ENCODE measurements around the gene SLC17A8. TPM values are rescaled to one million over a fixed set of nuclear protein-coding genes. Genes with fewer than 3 reads are reported as not detected.

SLC17A8 gene
- total and polyA plus RNA-seq, 5 donors from 2014 or later, result not detected

DNA sequence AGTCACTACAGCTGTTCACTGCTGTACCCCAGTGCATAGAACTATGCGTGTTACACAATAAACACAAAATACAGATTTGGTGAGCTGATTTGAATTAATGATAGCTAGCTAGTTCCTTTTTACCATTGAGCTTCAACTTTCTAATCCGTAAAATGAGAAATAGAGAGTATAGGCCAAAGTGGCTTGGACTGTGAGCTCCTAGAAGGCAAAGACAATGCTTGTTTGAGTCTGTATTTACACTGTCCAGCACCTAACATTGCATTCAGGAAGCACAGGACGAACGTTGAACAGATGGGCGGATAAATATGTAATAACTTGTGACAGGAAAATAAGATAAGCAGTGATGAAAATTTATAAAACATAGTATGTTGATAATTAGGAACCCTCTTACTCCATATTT, 31.5 kb downstream of the SLC17A8 start:
- H3K9me3 Mint-ChIP-seq, result no peaks in the 10 kb centered on the region
- no peaks in the 10 kb centered on the region for H3K27me3 ChIP-seq (ENCODE audit: control insufficient read depth, insufficient read depth, low read length)
- DNase-seq, result no peak

GRCh38 chr12:100391856-100392255, 35.0 kb downstream of the SLC17A8 start:
- Histone ChIP-seq H3K4me1 (ENCODE audit: control insufficient read depth, insufficient read depth, low read length, poor library complexity, severe bottlenecking) (no peaks in the 10 kb centered on the region), H3K4me3 (ENCODE audit: low read depth, low read length) (no peak overlapping the region), H3K27ac (ENCODE audit: insufficient read depth, low read length, poor library complexity, severe bottlenecking) (no peak overlapping the region), H3K27me3 (ENCODE audit: control insufficient read depth, insufficient read depth, low read length) (no peaks in the 10 kb centered on the region), H3K9me3 (ENCODE audit: control insufficient read depth in 2 of 2, low read length in 2 of 2) (no peaks in the 10 kb centered on the region), H3K36me3 (ENCODE audit: control insufficient read depth, insufficient read depth, low read length) (no peaks in the 10 kb centered on the region)
- ATAC-seq (ENCODE audit: low read depth in 2 of 2) (no peak), DNase-seq (no peak)
- Mint-ChIP-seq H3K27me3 (peaks cover 5% of the 10 kb centered on the region), H3K4me3 (no peak overlapping the region), H3K36me3 (no peaks in the 10 kb centered on the region), H3K27ac (no peak overlapping the region), H3K4me1 (no peaks in the 10 kb centered on the region), H3K9me3 (no peaks in the 10 kb centered on the region)

More for the DNA sequence above, 31.5 kb downstream of the SLC17A8 start:
- H3K27ac ChIP-seq (ENCODE audit: insufficient read depth, low read length, poor library complexity, severe bottlenecking), result no peak overlapping the region
- no peaks in the 10 kb centered on the region for H3K36me3 ChIP-seq (ENCODE audit: control insufficient read depth, insufficient read depth, low read length)
- no peak overlapping the region for H3K4me3 ChIP-seq (ENCODE audit: low read depth, low read length)
- no peaks in the 10 kb centered on the region for H3K4me1 ChIP-seq (ENCODE audit: control insufficient read depth, insufficient read depth, low read length, poor library complexity, severe bottlenecking)
- no peaks in the 10 kb centered on the region for H3K36me3 Mint-ChIP-seq
- no peaks in the 10 kb centered on the region for H3K4me1 Mint-ChIP-seq
- no peaks in the 10 kb centered on the region for H3K9me3 ChIP-seq (ENCODE audit: control insufficient read depth in 2 of 2, low read length in 2 of 2)
- H3K27ac Mint-ChIP-seq, result no peak overlapping the region
- no peak overlapping the region for H3K4me3 Mint-ChIP-seq
- peaks cover 5% of the 10 kb centered on the region for H3K27me3 Mint-ChIP-seq
- ATAC-seq (ENCODE audit: low read depth in 2 of 2), result no peak

DNA sequence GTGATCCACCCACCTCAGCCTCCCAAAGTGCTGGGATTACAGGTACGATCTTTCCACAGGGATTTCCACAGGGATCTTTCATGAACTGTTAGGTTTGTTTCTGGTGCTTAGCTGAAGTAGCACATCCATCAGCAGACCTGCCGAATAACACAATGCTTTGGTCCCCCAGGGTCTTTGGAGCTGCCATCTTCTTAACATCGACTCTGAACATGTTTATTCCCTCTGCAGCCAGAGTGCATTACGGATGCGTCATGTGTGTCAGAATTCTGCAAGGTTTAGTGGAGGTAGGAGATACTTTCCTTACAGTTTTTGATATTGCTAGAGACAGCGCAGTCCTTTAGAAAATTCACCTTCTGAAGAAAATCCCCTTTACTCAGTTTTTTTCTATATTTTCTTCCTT, 36.3 kb downstream of the SLC17A8 start:
- Mint-ChIP-seq H3K4me3 (no peak overlapping the region), H3K27ac (no peak overlapping the region)

GRCh38 chr12:100395811-100396210, 38.9 kb downstream of the SLC17A8 start:
- no peaks in the 10 kb centered on the region for H3K36me3 ChIP-seq (ENCODE audit: control insufficient read depth, insufficient read depth, low read length)
- H3K4me1 ChIP-seq (ENCODE audit: control insufficient read depth, insufficient read depth, low read length, poor library complexity, severe bottlenecking), result no peaks in the 10 kb centered on the region
- DNase-seq (no peak), ATAC-seq (ENCODE audit: low read depth in 2 of 2) (no peak)
- H3K27ac Mint-ChIP-seq, result no peak overlapping the region
- H3K4me3 ChIP-seq (ENCODE audit: low read depth, low read length), result no peak overlapping the region
- no peaks in the 10 kb centered on the region for H3K27me3 Mint-ChIP-seq
- no peaks in the 10 kb centered on the region for H3K9me3 Mint-ChIP-seq
- no peaks in the 10 kb centered on the region for H3K36me3 Mint-ChIP-seq
- no peaks in the 10 kb centered on the region for H3K27me3 ChIP-seq (ENCODE audit: control insufficient read depth, insufficient read depth, low read length)
- no peaks in the 10 kb centered on the region for H3K4me1 Mint-ChIP-seq
- H3K27ac ChIP-seq (ENCODE audit: insufficient read depth, low read length, poor library complexity, severe bottlenecking), result no peak overlapping the region
- no peaks in the 10 kb centered on the region for H3K9me3 ChIP-seq (ENCODE audit: control insufficient read depth in 2 of 2, low read length in 2 of 2)
- H3K4me3 Mint-ChIP-seq, result no peak overlapping the region

More for the DNA sequence above, 36.3 kb downstream of the SLC17A8 start:
- DNase-seq, result no peak
- Histone ChIP-seq H3K4me1 (ENCODE audit: control insufficient read depth, insufficient read depth, low read length, poor library complexity, severe bottlenecking) (no peaks in the 10 kb centered on the region), H3K9me3 (ENCODE audit: control insufficient read depth in 2 of 2, low read length in 2 of 2) (no peaks in the 10 kb centered on the region), H3K27ac (ENCODE audit: insufficient read depth, low read length, poor library complexity, severe bottlenecking) (no peak overlapping the region), H3K27me3 (ENCODE audit: control insufficient read depth, insufficient read depth, low read length) (no peaks in the 10 kb centered on the region), H3K4me3 (ENCODE audit: low read depth, low read length) (no peak overlapping the region), H3K36me3 (ENCODE audit: control insufficient read depth, insufficient read depth, low read length) (no peaks in the 10 kb centered on the region)
- Mint-ChIP-seq H3K27me3 (peaks cover 5% of the 10 kb centered on the region), H3K36me3 (no peaks in the 10 kb centered on the region), H3K9me3 (no peaks in the 10 kb centered on the region), H3K4me1 (no peaks in the 10 kb centered on the region)
- no peak for ATAC-seq (ENCODE audit: low read depth in 2 of 2)

DNA sequence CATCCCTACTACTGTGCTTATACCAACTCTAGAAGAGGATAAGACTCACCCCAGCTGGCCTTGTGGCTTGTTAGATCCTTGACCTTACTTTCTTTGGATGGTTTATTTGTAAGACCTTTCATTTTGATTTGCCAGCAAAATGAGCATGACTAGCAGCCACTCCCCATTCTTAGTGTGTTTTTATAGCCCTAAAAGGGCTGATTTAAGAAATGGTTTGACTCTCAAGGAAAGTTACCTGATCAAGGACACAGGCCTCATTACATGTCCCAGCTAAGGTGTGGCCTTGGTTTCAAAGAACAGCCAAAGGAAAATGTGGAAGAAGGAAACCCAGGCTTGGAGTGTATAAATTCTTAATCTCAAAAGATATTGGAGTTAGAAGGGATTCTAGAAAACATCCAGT, 41.4 kb downstream of the SLC17A8 start:
- H3K27ac ChIP-seq (ENCODE audit: insufficient read depth, low read length, poor library complexity, severe bottlenecking), result no peak overlapping the region
- no peaks in the 10 kb centered on the region for H3K9me3 ChIP-seq (ENCODE audit: control insufficient read depth in 2 of 2, low read length in 2 of 2)
- no peak overlapping the region for H3K4me3 ChIP-seq (ENCODE audit: low read depth, low read length)
- H3K27me3 ChIP-seq (ENCODE audit: control insufficient read depth, insufficient read depth, low read length), result no peaks in the 10 kb centered on the region
- no peaks in the 10 kb centered on the region for H3K4me1 ChIP-seq (ENCODE audit: control insufficient read depth, insufficient read depth, low read length, poor library complexity, severe bottlenecking)
- Mint-ChIP-seq H3K4me1 (no peaks in the 10 kb centered on the region), H3K36me3 (no peaks in the 10 kb centered on the region), H3K27me3 (no peaks in the 10 kb centered on the region), H3K9me3 (no peaks in the 10 kb centered on the region), H3K4me3 (no peak overlapping the region), H3K27ac (no peak overlapping the region)
- H3K36me3 ChIP-seq (ENCODE audit: control insufficient read depth, insufficient read depth, low read length), result no peaks in the 10 kb centered on the region
- DNase-seq (no peak), ATAC-seq (ENCODE audit: low read depth in 2 of 2) (no peak)

DNA sequence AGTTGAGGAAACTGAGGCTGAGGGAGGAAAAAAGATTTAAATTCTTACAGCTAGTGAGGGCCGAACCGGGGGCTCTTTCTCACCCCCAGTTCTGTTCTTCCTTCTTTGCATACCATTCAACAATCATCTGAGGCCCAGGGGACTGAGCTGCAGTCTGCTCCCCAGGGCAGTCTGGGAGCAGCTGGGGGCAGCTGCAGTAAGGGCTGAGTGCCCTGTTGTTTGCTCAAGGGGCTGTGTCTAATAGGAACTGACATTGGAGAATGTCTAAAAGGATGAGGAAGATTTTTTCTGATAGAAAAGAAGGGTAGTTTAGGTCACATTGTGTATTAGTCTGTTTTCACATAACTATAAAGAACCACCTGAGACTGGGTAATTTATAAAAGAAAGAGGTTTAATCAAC, 42.2 kb downstream of the SLC17A8 start:
- no peaks in the 10 kb centered on the region for H3K4me1 Mint-ChIP-seq
- Histone ChIP-seq H3K27me3 (ENCODE audit: control insufficient read depth, insufficient read depth, low read length) (no peaks in the 10 kb centered on the region), H3K4me3 (ENCODE audit: low read depth, low read length) (no peak overlapping the region), H3K27ac (ENCODE audit: insufficient read depth, low read length, poor library complexity, severe bottlenecking) (no peak overlapping the region), H3K9me3 (ENCODE audit: control insufficient read depth in 2 of 2, low read length in 2 of 2) (no peaks in the 10 kb centered on the region), H3K4me1 (ENCODE audit: control insufficient read depth, insufficient read depth, low read length, poor library complexity, severe bottlenecking) (no peaks in the 10 kb centered on the region), H3K36me3 (ENCODE audit: control insufficient read depth, insufficient read depth, low read length) (no peaks in the 10 kb centered on the region)
- H3K36me3 Mint-ChIP-seq, result no peaks in the 10 kb centered on the region
- no peak for DNase-seq
- no peaks in the 10 kb centered on the region for H3K9me3 Mint-ChIP-seq
- H3K27me3 Mint-ChIP-seq, result no peaks in the 10 kb centered on the region
- H3K4me3 Mint-ChIP-seq, result no peak overlapping the region
- no peak for ATAC-seq (ENCODE audit: low read depth in 2 of 2)
- H3K27ac Mint-ChIP-seq, result no peak overlapping the region

GRCh38 chr12:100401660-100402059, 44.8 kb downstream of the SLC17A8 start:
- H3K36me3 ChIP-seq (ENCODE audit: control insufficient read depth, insufficient read depth, low read length), result no peaks in the 10 kb centered on the region
- Mint-ChIP-seq H3K27me3 (no peaks in the 10 kb centered on the region), H3K4me1 (no peaks in the 10 kb centered on the region), H3K36me3 (no peaks in the 10 kb centered on the region), H3K27ac (no peak overlapping the region), H3K4me3 (no peak overlapping the region), H3K9me3 (no peaks in the 10 kb centered on the region)
- H3K4me3 ChIP-seq (ENCODE audit: low read depth, low read length), result no peak overlapping the region
- no peak overlapping the region for H3K27ac ChIP-seq (ENCODE audit: insufficient read depth, low read length, poor library complexity, severe bottlenecking)
- no peaks in the 10 kb centered on the region for H3K9me3 ChIP-seq (ENCODE audit: control insufficient read depth in 2 of 2, low read length in 2 of 2)
- DNase-seq (no peak), ATAC-seq (ENCODE audit: low read depth in 2 of 2) (no peak)
- no peaks in the 10 kb centered on the region for H3K4me1 ChIP-seq (ENCODE audit: control insufficient read depth, insufficient read depth, low read length, poor library complexity, severe bottlenecking)
- no peaks in the 10 kb centered on the region for H3K27me3 ChIP-seq (ENCODE audit: control insufficient read depth, insufficient read depth, low read length)

DNA sequence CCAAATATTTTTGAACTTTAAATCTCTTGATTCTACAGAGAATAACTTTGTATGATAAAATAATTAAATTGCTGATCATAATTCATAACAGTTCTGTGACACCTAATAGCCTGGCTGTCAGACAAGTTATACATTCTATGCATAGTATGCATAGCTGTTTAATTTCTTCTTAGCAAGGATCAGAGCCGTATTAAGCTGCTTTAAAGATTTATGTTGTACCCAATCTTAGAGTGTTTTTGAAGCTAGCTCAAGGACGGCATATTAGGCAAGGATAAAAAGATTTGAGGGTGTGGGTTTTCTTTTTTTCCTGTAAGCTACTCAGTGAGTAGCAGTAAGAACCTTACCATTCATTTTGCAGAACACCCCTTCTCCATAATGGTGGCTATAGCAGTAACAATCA, 45.9 kb downstream of the SLC17A8 start:
- DNase-seq, result no peak
- H3K27ac Mint-ChIP-seq, result no peak overlapping the region
- no peaks in the 10 kb centered on the region for H3K4me1 Mint-ChIP-seq
- H3K4me1 ChIP-seq (ENCODE audit: control insufficient read depth, insufficient read depth, low read length, poor library complexity, severe bottlenecking), result no peaks in the 10 kb centered on the region
- H3K27me3 ChIP-seq (ENCODE audit: control insufficient read depth, insufficient read depth, low read length), result no peaks in the 10 kb centered on the region
- no peaks in the 10 kb centered on the region for H3K9me3 ChIP-seq (ENCODE audit: control insufficient read depth in 2 of 2, low read length in 2 of 2)
- H3K4me3 ChIP-seq (ENCODE audit: low read depth, low read length), result no peak overlapping the region
- no peaks in the 10 kb centered on the region for H3K9me3 Mint-ChIP-seq
- no peaks in the 10 kb centered on the region for H3K36me3 ChIP-seq (ENCODE audit: control insufficient read depth, insufficient read depth, low read length)
- no peak overlapping the region for H3K27ac ChIP-seq (ENCODE audit: insufficient read depth, low read length, poor library complexity, severe bottlenecking)
- H3K36me3 Mint-ChIP-seq, result no peaks in the 10 kb centered on the region
- ATAC-seq (ENCODE audit: low read depth in 2 of 2), result no peak
- no peaks in the 10 kb centered on the region for H3K27me3 Mint-ChIP-seq
- H3K4me3 Mint-ChIP-seq, result no peak overlapping the region

Measured in CD4-positive, CD25-positive, alpha-beta regulatory T cell (primary cell).